Activated CD8-positive, alpha-beta memory T cell treated with anti-CD3 and anti-CD28 coated beads for 36 hours (primary cell): ENCODE results near the gene DSEL. TPM values are rescaled to one million over a fixed set of nuclear protein-coding genes. Genes with fewer than 3 reads are reported as not detected.

Experiments used
- CTCF ChIA-PET: fragments of 350-600 bp; sonication (Branson Sonifier 250); formaldehyde crosslinking; loops from one replicate; lab custom pipeline; 2021; ENCODE audit warnings: antibody characterized with exemption; lab: Charles Lee
- POLR2A ChIA-PET: fragments of 350-600 bp; sonication (Branson Sonifier 250); formaldehyde crosslinking; loops from one replicate; lab custom pipeline; 2021; ENCODE audit warnings: antibody characterized with exemption; lab: Charles Lee
- total RNA-seq, 2 experiments: library from RNA; stranded (reverse); gene quantifications; one replicate each; pipeline ENCODE4 v1.2.3, GENCODE V29; 2021

DSEL gene
- under 1 TPM; 0.15 to 0.19 TPM for total RNA-seq

DNA sequence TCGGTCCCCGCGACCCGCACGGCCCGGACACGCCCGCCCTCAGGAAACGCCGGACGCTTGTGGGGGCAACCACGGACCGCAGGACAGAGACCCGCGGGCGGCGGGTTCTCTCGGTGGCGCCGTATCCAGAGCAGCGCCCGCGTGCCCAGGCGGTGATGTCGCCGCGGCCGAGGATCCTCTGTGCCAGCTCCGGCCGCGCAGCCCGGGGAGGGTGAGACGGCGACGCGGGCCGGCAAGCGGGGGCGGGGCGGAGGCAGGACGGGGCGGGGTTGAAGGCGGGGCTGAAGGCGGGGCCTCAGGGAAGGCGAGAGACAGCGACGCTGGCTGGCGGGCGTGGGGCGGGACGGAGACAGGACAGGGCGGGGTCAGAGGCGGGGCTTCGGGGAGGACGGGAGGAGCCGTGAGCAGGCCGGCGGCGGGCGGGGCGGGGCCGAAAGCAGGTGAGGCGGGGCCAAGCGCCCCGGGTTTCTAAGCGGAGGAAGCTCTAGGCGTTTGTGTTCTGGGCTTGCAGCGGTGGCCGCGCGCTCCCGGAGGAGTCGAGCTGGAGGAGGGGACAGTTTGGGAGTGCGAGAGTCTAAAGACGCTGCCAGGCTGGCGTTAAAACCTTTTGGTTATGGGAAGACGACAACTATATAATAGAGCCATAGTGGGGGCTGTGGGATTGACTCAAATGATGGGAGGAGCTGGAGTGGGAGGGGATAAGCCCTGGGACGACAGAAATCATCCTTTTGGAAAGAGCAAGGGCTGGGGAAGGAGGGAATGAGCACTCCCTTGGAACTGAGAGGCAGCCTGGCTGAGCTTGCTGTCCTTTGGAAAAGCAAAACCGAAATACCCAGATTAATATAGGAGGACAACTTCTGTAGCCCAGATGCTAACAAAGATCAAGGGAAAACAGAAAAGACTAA is at the start of gene DSEL:
TSS of gene DSEL (minus strand) at position 182 of the 905 bp plus-strand sequence. CDS start 2,112 bp downstream, outside the sequence.
- ChIA-PET CTCF (interaction anchor here (0.6 to 1.4 kb wide), 3 partner anchors 11 to 299 kb away, joined by 3 to 4 read pairs (median 3); no protein-coding TSS in a partner anchor), POLR2A (interaction anchor here (0.6 kb wide), 1 partner anchor 563 kb away, joined by 3 read pairs; no protein-coding TSS in a partner anchor)

DNA sequence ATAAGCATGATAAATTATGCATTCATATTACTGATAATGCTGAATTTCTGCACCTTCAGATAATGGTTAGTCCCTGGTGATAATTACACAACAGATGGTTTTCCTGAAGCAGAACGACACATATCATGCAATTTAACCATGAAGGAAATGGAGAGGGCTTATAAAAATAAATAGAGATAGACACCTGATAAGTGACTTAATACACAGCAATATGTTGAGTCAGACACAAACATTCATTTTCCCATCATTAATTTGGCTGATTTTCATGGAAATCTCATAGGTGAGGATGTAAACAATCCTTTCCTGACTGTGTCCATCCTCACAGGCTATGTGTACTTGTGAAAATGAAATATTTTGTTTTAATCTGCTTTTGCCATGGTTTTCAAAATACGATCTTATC is 36.9 kb upstream of the DSEL start:
- ChIA-PET CTCF (no interaction called here), POLR2A (no interaction called here)

DNA sequence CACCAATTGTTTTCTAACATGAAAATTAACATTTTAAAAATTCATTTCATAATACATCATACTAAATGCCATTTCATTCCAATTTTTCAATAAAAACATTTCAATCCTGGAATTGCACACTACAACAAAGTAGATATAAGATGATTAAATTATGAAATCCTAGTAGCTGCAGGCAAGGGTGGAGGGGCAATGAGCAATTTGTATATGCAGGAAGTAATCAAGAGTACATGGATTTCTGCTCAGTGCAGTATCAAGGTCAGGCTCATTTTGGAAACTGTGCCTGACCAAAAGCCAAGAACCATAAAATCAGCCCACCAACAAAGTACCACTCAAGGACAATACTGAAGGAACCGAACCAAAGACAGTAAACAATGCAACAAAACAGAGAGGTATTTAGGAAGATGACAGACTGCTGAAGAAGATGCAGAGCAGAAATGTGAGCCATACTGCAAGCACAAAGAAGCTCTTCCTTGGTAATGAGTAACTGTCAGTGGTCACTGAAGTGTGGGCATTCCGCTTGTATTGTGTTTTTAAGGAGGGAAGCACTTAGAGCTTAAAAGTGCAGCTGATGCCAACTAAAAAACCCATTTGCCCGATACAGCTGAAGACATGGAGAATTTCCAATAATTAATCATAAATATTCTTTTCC is 34.5 kb upstream of the DSEL start:
- POLR2A ChIA-PET = no interaction called here

DNA sequence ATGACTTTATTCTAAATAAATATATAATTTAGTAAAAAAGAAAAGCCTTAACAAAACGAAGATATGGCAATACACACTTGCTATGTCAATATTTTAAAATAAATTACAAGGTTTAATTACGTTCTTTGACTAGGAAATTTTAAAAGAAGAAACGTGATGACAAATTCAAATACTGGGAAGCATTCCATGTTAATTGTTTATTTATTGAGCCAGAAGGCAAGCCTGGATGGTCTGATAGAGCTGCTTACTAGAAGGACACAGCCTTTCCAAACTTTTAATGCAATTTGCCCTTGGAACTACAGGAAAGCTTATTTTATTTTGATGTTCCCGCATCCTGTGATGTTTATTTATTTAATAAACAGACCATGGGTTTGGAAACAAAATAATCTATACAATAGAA is 33.4 kb upstream of the DSEL start:
- ChIA-PET CTCF (no interaction called here), POLR2A (no interaction called here)

More for the DNA sequence above, 34.5 kb upstream of the DSEL start:
- CTCF ChIA-PET = no interaction called here

DNA sequence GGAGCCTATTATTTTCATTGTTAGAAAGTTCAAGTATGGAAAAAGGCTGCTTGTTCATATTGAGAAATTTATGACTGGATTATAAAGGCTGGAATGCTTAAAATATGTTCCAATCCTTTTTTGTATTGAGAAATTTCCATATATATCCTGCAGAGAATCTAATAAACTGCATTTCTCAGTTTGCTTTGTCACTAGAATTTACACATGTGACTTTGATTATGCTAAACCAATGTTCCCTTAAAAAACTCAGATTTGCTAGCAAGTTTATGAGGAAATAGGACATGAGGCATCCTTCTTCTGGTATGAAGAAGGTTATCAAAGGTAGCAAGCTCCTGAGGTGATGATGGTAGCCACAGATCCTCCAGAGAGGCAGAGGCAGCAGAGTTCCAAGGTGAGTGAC is 29.2 kb upstream of the DSEL start:
- ChIA-PET CTCF (no interaction called here), POLR2A (no interaction called here)

DNA sequence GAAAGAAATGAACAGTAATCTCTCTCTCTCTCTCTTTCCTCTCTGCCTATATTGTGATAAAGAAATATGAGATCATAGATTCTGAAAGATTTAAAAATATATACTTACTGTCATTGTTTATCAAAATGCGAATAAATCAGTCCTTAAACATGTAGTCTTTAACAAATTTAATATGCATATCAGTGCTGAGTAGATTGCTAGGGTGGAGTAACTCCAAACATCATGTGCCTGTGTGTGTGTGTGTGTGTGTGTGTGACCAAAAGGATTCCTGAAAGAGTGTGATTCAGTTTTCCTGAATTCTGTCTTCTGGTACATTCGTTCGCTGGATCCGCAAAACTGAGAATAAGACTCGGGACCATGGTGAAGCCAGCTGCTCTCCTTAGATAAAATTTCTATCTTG is 24.0 kb upstream of the DSEL start:
- ChIA-PET CTCF (no interaction called here), POLR2A (no interaction called here)

DNA sequence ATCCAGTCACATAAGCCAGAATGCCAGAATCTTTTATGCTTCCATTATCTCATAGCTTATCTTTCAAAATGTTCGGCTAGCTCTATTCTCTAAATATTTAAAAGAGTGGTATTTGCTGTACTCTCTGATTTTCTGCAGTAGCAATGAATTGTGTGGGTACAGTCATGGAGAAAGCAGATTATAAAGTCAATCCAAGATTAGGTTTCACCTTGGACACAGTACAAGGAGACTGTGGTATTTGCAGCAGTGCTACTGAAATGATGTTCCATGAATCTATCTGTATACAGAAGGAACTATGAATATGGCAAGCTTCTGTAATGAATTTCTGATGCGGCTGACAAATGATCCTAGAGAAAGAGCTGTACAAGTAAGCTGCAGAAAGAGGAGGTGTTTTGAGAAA is 15.4 kb upstream of the DSEL start:
- ChIA-PET POLR2A (no interaction called here), CTCF (no interaction called here)

DNA sequence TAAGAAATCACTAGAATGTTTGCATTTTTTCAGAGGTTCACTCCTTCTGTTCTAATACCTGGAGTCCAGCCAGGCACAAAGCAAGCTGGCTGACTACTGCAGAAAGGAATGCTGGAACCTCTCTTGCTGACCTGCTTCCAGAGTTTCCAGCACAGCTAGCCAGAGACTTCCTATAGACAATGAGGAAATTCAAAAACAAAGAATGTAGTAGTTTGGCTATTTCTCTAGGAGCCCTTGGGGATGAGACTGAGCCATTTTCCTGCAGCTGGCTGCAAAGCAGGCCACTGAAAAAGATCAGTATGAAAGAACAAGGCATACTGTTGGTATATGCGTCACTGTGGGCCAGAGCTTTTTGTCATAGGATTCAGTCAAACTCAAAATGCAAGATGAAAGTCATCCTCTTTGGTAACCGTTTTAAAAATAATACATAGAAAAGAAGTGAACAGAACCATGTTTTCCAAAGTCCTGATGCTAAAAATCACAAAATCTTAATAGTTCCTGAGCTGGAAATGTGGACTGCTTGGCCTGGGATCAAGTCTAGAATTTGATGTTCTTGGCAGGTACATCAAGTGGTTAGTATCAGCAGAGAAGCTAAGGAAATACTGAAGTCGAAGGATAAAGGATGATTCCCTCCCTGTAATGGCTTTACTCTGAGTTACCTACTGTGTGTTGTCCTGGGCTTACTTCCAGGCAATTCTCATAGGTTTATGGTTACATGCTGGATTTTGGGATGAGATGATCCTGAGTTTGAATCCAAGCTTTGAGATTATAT is 9.0 kb upstream of the DSEL start:
- CTCF ChIA-PET = no interaction called here
- POLR2A ChIA-PET = no interaction called here

DNA sequence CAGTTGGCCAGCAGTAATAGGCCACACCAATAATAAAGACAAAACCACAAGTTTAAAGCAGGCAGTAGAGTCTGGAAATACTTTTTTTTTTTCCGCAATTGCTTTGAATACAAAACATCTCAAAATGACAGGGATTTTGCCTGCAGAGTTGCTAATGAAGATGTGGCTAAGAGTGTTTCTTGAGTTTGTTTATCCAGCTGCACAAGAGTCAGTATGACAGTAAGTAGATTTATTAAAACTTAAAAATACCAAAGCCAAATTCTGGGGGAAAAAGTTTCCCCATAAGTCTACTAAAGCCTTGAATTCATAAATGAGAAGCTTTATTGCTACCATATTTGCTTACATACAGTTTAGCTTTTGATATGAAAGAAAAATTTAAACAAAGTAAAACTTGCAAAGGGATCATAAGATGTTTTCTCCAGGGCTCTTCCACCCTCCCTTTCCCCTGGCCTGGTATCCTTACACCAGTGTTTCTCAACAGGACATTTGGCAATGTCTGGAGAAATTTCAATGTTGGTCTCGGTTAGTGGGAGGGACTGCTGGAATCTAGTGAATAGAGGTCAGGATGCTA is 3.9 kb upstream of the DSEL start:
- ChIA-PET POLR2A (no interaction called here), CTCF (no interaction called here)

DNA sequence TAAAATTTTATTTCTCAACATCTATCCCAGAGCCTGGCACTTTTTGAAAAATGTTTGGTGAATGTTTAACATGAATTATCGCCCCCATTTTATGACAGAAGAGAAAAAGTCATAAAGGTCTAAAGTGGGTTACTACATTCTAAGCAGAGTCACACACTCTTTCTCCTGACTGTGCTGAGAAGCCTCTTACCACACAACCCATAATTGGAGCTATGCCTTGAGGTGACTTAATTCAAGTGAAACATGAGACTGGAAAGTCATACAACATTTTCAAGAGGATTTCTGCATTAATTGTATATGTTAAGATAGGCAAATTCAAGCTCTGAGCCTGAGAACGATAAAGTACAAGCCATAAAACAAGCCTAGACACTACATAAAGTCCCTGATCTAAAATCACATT is 3.1 kb upstream of the DSEL start:
- ChIA-PET CTCF (no interaction called here), POLR2A (no interaction called here)

DNA sequence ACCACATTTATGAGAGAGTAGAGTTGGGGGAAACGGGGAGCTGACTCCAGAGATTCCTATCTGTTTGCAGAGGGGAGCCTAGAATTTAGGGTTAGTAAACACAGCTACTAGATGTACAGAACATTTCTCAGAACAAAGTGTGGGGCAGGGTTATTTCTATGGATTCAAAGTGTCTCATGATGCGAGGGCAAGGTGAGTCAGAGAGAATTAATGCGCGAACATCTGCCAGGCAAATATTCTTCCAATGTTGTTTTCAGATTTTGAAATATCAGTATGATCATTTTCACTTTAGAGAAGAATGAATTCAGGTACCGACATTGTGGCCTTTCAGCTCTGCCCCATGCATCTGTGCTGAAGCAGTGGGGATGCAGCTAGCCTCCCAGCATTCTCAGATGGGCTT is 2.0 kb upstream of the DSEL start:
- ChIA-PET POLR2A (no interaction called here), CTCF (no interaction called here)

DNA sequence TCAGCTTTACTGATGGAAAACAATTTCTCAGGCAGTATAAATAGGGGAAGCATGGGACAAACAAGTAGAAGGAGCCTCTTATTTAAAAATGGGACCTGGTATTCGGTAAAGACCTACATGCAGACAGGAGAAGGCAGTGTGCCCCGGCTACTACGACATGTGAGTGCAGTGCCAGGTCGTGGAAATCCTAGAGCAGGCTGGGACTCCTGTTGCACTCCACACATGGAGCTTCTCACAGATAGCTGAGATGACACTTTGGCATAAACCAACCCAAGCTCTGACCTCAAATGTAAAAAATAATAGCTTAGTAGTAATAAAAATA is 885 bp upstream of the DSEL start:
- ChIA-PET CTCF (no interaction called here), POLR2A (interaction anchor here (0.6 kb wide), 1 partner anchor 563 kb away, joined by 3 read pairs; no protein-coding TSS in a partner anchor)

DNA sequence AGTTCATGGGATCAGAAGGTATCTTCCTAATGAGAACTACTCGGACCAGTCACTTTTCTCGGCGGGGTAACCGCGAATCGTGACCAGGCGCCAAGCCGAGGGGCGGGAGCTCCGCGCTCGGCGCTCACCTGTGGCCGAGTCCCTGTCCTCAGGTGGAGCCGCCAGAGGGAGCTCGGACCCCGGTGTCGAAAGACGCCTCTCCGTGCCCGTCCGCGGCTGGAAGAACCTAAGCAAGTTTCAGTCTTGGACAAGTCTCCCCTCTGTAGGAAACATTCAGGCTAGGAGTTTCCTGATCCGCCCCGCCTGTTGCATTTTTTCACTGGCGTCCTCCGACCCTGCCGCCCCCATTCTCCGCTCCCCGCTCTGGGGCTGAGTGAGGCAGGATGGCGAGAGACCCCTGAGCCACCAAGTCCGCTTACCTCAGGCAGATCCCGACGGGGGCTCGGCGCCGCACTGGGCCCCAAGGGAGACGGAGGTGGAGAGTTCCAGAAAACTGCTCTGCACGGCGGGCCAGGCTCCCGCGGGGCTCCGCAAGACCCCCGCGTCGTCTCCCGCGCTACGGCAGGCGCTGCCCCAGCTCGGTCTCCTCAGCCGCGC is 480 bp downstream of the DSEL start:
- POLR2A ChIA-PET = interaction anchor here (0.7 kb wide), 1 partner anchor 76 kb away, joined by 7 read pairs; no protein-coding TSS in a partner anchor
- CTCF ChIA-PET = interaction anchor here (0.6 to 1.4 kb wide), 5 partner anchors 11 to 1153 kb away, joined by 3 to 4 read pairs (median 3); no protein-coding TSS in a partner anchor

DNA sequence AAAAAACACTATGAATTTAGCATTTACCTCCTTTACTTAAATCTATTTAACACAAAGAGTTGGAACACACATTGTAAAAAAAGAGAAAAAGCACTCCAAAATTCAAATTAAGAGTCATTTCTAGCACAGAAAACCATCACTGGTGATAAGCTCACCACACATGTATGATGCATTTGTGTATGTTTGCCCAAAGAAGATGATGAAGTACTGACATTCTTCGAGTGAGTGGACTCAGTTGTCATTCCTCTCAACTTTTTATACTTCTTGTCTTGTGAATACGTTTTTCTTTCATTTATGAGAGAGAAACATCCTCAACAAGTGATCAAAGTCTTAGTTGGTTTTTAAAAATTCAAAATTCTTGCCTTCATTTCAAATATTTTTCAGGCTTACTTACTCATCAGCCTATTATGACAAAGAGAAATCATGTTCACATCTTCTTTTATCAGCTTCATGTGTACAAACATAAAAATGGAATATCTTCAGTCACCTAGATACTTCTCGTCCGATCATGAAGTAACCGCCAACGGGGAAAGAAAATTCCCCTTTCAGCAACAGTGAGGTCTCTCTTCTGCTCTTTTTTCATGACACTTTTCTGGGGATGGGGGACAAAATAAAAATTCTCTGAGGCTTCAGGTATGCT is 1.5 kb downstream of the DSEL start:
- CTCF ChIA-PET = interaction anchor here (1.4 kb wide), 1 partner anchor 297 kb away, joined by 3 read pairs; no protein-coding TSS in a partner anchor
- POLR2A ChIA-PET = no interaction called here

DNA sequence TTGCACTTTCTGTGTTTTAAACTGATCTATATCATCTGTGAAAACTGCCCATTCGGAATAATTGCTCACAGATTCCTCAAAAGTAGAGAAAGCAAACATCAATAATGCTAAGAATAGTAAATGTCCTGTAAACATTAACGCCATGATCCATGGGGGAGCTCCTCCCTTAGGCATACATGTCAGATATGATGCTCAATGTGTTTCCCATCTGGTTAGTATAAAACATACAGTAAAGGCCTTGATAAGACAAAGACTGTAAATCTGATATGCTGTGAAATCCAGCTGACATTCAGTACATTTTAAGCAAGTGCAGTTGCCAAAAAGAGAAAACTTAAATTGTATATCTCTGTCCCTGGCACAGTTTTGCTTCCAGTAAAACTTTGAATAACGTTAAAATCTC is 2.1 kb downstream of the DSEL start:
- CTCF ChIA-PET = interaction anchor here (1.6 kb wide), 1 partner anchor 207 kb away, joined by 4 read pairs; no protein-coding TSS in a partner anchor
- POLR2A ChIA-PET = no interaction called here

DNA sequence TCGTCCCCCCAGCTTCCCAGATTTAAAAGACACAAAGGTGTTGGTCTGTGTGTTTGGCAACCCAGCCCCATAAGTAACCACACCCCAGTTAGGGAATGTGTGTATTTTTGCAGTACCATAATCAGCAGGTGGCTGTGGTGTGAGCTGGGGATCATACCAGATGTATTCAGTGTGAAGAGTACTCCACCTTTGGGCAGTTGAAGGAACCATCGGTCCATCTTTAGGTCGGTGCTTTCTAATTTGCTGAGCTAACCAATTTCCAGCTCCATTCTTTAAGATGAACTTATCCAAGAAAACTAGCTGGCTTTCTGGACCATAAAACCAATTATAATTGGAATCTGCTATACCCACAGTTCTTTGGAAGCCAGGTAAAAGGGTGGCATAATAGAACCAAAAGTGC is 3.2 kb downstream of the DSEL start:
- ChIA-PET CTCF (interaction anchor here (1.6 kb wide), 1 partner anchor 206 kb away, joined by 4 read pairs; no protein-coding TSS in a partner anchor), POLR2A (interaction anchor here (0.6 kb wide), 1 partner anchor 1393 kb away, joined by 3 read pairs; no protein-coding TSS in a partner anchor)

DNA sequence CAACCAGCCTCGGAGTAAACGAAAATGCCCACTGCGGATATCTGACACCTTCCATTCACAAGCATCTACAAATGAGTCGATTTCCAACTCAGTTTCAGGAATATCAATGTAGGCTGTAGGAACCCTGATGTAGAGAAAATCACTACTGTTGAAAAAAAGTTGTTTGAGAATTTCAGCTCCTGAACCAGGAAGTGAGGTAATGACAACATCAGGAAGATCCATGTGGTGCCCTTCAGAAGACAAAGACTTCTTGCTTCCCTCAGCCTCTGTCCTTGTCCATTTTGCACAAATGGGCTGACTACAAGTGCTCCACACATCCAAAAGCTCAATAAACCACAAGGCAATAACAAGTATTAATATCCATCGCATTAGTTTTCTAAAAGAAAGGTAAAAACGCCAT is 4.7 kb downstream of the DSEL start:
- ChIA-PET CTCF (no interaction called here), POLR2A (no interaction called here)

DNA sequence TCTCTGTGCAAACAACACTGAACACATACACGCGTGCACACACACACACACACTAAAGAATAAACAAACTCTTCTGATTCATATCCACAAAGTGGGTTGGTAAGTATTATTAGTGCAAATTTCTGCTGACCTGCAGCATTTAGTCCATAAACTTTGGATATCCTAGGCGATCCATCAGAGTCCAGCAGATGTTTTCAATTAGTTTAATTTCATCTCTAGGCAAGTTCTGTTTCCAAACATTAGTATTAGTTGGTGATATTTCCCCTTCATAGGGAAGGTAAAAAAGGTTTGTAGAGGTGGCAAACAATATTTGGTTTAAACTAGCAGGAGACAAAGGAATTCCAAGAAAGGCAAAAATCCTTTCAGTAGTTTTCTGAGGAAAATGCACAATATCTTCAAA is 5.7 kb downstream of the DSEL start:
- ChIA-PET POLR2A (no interaction called here), CTCF (no interaction called here)
